Renal cortex interstitium (tissue), 15 donors: Measurements from ENCODE around the gene KDM4E. TPM values are rescaled to one million over a fixed set of nuclear protein-coding genes. Genes with fewer than 3 reads are reported as not detected.
"Not testable (repeated sequence)": the region's sequence is repeated elsewhere in the genome, so short reads cannot be mapped to it uniquely, and the experiment has no call there.

ENCODE experiments used
- DNase-seq, 11 donors: peaks; one replicate each; pipeline ENCODE4 v3.0.0-alpha.2; 2013; ENCODE audit warnings: low read depth in 9 of 11, low spot score in 4 of 11; ENCODE audit errors: extremely low read depth in 1 of 11
- long read RNA-seq, 16 experiments: transcript quantifications; one replicate each; lab custom pipeline, GENCODE V29; 2026
- polyA plus RNA-seq, 3 donors: library from polyadenylated mRNA; unstranded; fragments of 120-200 nt; gene quantifications; one replicate each; pipeline ENCODE4 v1.2.1, GENCODE V29; 2013; ENCODE audit not compliant: insufficient read length in 3 of 3

KDM4E gene
- polyA plus RNA-seq, result under 1 TPM; 0.20 to 0.54 (median 0.30) TPM
- long read RNA-seq, donor 1, result 0 reads
- long read RNA-seq, donor 2, partial matches to known transcripts, result 0 of 1 reads
- long read RNA-seq, donor 2, other reads (novel, unspliced or antisense), result 0 of 1 reads
- long read RNA-seq, donor 3, partial matches to known transcripts, result 0 of 1 reads
- long read RNA-seq, donor 3, other reads (novel, unspliced or antisense), result 0 of 1 reads
- long read RNA-seq, donor 4, result 0 reads
- long read RNA-seq, donor 5, result 0 reads
- long read RNA-seq, donor 6, result 0 reads
- long read RNA-seq, donor 7, result 0 reads
- long read RNA-seq, donor 8, result 0 reads
- long read RNA-seq, donor 9, result 0 reads
- long read RNA-seq, donor 10, result 0 reads
- long read RNA-seq, donor 11, result 0 reads
- long read RNA-seq, donor 12, result 0 reads
- long read RNA-seq, donor 13, result 0 reads
- long read RNA-seq, donor 14, result 0 reads
- long read RNA-seq, donor 15, partial matches to known transcripts, result 0 of 1 reads
- long read RNA-seq, donor 15, other reads (novel, unspliced or antisense), result 0 of 1 reads
- long read RNA-seq, donor 16, result 0 reads

DNA sequence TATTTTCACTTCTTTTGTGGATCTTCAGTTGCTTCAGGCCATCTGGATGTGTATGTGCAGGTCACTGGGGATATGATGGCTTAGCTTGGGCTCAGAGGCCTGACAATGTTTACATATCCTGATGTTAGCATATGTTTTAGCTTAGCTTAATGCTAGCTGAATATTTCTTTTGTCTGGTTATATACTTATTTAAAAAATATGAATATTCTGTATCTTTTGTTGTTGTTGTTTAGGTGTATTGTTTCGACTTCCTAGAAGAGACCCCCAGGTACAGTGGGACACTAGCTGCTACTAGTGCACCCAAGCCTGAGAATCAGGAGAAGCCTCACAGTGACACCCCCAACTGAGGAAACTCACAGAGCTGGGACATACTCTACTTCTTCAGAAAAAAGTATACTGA is at the start of gene KDM4E:
Gene KDM4E (plus strand): TSS at position 301 of the 400 bp plus-strand sequence. CDS start 300 bp downstream, outside the sequence.
- DNase-seq, result no peak

DNA sequence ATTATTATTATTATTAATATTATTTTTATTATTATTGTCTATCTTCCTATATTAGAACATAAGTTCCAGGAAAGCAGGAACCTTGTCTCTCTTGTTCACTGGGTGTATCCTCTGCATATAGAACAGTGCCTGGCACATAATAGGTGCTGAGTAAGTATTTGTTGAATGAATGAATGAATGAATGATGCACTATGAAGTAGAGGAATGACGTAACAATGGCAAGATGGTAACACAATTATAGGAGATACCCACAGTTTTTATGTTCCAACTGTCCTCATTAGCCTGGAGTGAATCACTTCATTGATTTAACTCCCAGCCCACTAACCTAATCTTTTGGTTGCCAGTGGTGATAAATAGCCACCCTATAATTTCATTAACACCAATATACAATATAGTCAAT is 49.5 kb upstream of the KDM4E start:
- DNase-seq, result no peak

DNA sequence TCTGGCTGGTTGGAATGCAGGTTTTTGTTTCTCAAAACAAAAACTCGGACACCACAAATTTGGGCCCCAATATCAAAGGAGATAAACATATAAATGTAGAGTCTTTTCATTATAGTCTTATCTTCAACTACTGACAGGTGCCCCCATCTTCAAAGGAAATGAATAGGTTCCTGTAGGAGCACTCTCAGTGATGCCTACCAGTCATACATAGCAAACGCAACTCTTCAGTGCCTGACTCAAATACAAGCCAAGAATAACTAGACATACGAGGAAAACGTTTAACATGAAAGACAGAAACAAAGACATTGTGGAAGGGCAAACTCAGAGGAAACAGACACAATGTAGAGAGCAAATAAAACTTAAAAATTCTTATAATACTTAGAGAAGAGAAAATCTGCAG is 37.7 kb upstream of the KDM4E start:
- no peak for DNase-seq

DNA sequence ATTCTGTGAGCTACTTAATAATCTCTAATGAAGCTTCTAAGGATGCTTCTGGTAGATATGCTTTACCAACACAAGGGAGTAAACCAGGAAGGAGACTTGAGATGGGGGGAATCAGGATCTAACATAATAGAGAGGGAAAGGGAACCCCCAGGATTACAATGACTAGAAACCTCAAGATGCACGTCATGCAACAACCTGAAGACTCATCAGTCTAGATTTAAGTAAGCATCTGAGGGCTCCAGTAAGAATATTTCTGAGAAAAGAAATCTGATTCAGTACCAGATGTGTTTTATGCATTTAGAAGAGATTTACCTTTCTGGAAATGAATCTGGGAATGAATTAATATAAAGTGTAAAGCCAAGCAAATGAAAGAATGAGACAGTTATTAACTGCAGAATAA is 36.3 kb upstream of the KDM4E start:
- no peak for DNase-seq

DNA sequence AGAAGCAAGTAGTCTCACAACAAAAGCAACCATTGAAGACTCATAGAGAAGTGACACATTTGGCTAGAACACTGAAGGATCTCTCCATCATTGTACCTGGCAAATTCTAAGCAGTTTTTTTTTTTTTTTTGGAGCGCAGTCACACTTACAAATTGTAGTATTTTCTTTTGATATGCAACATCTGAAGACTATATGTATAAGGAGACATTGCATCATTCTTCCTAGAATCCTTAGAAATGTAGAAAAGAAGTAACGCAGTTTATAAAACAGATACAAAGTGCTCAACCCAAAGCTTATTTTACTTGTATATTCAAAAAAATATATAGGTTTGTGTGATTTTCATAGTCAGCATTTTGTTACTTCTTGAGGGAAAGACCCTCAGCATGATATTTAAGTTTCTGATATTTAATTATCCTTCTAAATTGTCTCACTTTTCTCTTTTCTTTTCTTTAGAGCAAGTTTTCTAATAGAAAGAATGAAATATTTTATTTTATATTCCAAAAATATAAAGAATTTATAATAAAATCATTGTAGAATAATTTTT is 31.6 kb upstream of the KDM4E start:
- no peak for DNase-seq

DNA sequence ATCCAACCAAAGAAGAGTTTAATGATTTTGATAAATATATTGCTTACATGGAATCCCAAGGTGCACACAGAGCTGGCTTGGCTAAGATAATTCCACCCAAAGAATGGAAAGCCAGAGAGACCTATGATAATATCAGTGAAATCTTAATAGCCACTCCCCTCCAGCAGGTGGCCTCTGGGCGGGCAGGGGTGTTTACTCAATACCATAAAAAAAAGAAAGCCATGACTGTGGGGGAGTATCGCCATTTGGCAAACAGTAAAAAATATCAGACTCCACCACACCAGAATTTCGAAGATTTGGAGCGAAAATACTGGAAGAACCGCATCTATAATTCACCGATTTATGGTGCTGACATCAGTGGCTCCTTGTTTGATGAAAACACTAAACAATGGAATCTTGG is 27.6 kb upstream of the KDM4E start:
- no peak for DNase-seq

DNA sequence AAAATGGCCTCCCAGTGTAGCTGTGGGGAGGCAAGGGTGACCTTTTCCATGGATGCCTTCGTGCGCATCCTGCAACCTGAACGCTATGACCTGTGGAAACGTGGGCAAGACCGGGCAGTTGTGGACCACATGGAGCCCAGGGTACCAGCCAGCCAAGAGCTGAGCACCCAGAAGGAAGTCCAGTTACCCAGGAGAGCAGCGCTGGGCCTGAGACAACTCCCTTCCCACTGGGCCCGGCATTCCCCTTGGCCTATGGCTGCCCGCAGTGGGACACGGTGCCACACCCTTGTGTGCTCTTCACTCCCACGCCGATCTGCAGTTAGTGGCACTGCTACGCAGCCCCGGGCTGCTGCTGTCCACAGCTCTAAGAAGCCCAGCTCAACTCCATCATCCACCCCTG is 26.8 kb upstream of the KDM4E start:
- DNase-seq, result no peak

DNA sequence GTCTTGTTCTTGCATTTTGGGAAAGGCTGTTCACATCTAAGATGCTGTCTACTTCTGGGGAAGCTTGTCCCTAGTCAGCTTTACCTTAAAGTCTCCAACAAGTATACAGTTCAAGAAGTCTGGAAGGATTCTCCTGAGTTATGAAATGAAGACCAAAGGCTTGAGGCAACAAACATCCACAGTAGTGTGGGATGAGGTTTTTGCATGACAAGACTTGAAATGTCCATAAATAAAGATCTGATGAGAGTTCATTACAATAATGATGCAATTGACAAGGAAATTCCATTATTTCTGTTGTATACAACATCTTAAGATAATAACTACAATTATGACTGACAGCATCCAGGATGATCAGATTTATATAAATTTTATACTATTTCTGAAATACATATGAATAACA is 21.3 kb upstream of the KDM4E start:
- DNase-seq, result no peak

DNA sequence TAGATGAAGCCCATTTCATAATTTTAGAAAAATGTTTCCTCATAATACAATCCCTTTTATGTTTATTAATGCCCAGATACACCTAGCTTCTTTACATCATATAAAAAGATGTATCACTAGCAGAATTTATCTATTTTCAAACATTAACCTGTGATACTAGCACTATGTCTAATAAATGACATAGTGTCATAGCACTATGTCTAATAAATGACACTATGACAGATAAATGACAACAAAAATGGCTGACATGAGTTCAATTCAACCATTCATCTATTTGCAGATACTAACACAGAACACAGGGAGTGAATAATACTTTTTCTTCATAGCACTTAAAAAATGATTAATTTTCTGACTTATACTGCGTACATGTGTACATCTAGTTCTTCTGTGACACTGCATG is 19.4 kb upstream of the KDM4E start:
- DNase-seq, result no peak

DNA sequence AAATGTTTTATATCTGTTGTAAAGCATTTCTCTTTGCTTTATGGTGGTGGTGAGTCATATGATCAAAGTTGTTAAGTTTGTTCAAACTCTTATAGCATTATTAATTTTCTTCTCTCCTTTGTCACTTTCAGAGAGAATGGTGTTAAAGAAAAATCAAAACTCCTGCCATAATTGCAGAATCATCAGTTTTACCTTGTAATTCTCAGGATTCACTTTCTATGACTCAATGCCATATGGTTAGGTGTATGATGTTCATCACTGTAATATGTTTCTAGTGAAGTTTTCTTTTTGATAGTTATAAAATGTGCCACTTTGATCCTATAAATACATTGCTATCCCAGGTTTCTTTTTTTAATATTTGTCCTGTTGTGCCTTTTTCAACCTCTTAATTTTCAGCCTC is 13.7 kb upstream of the KDM4E start:
- DNase-seq, result no peak

DNA sequence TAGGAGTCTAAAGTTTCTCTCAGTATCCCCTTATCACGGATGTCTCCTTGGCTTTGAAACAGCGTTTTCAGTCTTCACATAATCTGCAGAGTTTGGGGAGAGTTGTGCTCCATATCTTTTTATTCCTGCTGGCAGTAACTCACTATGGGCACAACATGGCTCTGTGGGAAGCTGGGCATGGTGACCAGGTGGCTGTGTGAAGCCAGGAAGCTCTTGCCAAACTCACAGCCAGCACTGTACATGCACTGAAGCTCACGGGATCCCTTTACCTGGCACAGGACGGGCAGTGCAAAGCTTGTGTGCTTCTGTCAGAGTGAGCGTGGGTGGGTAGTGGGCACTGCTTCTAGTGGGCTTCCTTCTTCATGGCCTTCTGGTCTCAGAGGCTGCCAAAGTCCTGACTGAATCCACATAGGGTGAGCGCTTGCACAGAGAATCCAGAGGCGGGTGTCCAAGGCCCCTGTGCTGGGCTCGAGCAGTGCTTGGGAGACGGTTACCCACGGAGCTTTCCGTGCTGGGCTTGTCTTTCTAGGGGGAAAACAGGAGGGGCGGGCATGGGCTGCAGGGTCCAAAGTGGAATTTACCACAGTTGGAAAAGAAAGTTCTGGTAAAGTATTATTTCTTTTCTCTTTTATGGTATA is 10.8 kb upstream of the KDM4E start:
- DNase-seq, result no peak

DNA sequence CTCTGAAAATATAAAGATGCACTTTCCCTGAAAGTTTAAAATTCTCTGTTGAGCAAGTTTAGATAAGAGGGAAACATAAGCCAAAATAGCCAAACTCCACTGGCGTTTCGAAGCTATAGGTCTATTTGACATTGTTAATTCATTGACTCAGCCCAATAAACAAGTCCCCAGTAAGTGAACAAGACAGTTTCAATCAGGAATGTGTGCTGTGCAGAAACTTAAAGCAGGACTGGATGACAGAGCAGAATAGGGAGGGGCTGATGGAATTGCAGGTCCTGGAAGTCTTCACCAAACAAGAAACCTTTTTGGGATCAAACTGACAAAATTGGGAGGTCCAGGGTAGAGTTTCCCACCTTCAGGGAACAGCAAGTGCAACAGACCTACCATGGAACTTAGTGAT is 8.9 kb upstream of the KDM4E start:
- no peak for DNase-seq

DNA sequence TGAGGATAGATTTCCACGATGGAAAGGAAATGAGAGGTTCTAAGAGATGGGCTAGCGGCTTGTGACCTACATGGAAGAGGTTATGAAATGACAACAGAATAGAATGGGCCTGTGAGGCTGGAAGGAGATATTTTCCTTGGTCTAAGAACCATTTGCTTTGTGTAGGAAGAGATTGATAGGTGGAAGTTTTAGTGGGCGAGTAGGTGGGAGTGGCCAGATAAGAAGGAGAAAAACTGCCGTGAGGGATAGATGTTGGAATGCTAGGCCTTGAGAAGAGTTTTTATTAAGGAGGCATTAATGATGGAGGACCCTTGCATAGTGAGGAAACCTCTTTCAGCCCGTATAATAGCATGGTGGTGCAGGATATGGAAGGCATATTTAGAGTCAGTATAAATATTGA is 3.6 kb upstream of the KDM4E start:
- not testable (repeated sequence) for DNase-seq

DNA sequence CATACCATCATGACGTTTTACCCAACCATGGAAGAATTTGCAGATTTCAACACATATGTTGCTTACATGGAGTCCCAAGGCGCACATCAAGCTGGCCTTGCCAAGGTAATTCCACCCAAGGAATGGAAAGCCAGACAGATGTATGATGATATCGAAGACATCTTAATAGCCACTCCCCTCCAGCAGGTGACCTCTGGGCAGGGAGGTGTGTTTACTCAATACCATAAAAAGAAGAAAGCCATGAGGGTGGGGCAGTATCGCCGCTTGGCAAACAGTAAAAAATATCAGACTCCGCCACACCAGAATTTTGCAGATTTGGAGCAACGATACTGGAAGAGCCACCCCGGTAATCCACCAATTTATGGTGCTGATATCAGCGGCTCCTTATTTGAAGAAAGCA is 536 bp downstream of the KDM4E start:
- not testable (repeated sequence) for DNase-seq

DNA sequence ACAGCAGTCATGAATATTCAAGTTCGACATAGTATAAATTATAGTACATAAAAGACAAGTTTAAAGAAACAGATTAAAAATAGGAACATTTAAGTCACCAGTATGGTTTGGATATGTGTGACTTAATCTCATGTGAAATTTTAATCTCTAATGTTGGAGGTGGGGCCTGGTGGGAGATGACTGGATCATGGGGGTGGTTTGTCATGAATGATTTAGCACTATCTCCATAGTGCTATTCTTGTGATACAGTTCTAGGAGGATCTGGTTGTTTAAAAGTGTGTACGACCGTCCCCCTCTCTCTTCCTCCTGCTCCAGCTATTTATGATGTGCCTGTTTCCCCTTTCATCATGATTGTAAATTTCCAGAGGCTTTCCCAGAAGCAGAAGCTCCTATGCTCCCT is 3.3 kb downstream of the KDM4E start:
- DNase-seq, result no peak

DNA sequence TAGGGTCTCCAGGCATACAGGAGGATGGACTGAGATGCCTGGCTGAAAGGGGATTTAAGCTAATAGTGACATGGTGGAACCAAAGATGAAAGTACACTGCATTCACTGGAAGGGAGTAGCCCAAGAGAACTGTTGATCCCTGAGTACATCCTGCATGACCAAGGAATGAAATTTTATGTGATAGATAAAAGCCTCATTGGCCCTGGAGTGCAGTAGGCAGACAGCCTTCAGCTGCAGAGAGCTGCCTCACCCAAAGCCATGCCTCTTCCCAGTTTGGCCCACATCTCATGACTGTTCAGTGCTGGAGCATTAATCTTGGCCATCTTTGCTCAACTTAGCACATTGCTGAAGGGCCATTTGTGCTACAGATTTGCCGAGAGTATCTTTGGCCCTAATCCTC is 8.0 kb downstream of the KDM4E start:
- no peak for DNase-seq

DNA sequence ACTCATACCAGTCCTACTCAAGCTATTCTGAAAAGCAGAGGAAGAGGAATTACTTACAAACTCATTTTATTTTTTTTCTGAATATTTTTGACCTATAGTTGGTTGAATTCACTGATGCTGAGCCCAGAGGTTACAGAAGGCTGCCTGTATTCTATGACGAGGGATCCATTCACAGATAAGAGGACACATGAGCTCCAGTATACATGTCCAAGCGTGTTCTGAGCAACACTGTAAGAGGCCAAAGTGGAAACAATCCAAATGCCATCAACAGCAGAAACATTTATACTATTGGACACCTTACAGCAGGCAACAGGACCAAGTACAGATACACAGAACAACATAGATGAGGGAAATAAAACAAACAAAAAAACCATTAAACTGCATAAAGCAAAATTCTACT is 10.3 kb downstream of the KDM4E start:
- DNase-seq, result no peak

DNA sequence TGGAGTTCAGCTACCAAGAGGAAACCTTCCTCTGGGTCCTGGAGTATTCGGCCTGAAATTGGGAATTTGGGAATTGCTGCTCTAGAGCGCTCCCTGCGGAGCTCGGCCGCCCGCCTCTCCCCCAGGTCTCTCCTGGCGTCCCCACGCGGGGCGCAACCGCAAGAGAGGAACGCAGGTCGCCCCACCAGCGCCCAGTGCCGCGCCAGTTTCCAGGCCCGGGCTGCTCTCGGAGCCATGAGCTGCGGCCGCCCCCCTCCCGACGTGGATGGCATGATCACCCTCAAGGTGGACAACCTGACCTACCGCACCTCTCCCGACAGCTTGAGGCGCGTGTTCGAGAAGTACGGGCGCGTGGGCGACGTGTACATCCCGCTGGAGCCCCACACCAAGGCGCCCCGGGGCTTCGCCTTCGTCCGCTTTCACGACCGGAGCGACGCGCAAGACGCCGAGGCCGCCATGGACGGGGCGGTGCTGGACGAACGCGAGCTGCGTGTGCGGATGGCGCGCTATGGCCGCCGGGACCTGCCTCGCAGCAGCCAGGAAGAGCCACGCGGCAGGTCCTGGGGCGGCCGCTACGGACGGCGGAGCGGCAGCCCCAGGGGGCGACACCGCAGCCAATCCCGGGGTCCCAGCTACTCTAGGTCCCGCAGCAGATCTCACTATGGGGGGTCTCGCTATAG is 12.4 kb downstream of the KDM4E start:
- peak in 1 of 11 donors; percentile 12 for DNase-seq

DNA sequence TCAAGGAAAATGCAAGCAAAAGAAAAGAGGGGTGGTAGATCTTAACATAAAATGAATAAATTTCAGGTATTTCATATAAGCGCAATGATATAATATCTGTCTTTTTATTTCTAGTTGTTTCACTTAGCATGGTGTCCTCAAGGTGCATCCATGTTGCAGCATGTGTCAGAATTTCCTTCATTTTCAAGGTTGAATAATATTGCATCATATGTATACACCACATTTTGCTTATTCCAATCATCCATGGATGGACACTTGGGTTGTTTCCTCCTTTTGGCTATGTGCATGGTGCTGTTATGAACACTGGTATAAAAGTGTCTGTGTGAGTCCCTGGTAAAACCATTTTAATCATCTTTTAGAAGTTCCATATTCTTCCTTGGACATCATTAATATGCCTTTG is 17.2 kb downstream of the KDM4E start:
- no peak for DNase-seq

DNA sequence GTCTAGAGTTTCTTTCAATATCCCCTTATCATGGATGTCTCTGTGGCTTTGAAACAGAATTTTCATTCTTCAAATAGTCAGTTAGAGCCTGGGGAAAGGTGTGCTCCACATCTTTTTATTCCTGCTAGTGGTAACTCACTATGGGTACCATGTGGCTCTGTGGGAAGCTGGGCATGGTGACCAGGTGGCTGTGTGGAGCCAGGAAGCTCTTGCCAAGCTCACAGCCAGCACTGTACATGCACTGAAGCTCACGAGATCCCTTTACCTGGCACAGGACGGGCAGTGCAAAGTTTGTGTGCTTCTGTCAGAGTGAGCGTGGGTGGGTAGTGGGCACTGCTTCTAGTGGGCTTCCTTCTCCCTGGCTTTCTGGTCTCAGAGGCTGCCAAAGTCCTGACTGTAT is 17.8 kb downstream of the KDM4E start:
- DNase-seq, result no peak
